OCI-LY3 (cell line): ENCODE data around the gene PPCDC.
"Not testable (repeated sequence)": the region's sequence is repeated elsewhere in the genome, so short reads cannot be mapped to it uniquely, and the experiment has no call there.

Experiments used
- H2AFZ ChIP-seq: fragments of 200-600, 300-600 bp; shearing (Covaris generic); 2 replicates; pipeline ENCODE4 v1.6.0; 2014; ENCODE audit warnings: antibody characterized with exemption, low read depth, low read length
- H3K27ac ChIP-seq: fragments of 200-600, 300-600 bp; sonication (generic); 2 replicates; pipeline ENCODE4 v1.5.1; 2014; ENCODE audit warnings: mild to moderate bottlenecking, low read length, moderate library complexity, mixed read lengths
- H3K27me3 ChIP-seq: fragments of 200-600, 300-600 bp; sonication (generic); 2 replicates; pipeline ENCODE4 v1.6.1; 2014; ENCODE audit warnings: low read depth, low read length, mixed read lengths
- H3K36me3 ChIP-seq: fragments of 200-600, 300-600 bp; sonication (generic); replicated peaks from 2 replicates; pipeline ENCODE3; 2014; ENCODE audit warnings: low read depth, low read length, mixed read lengths
- H3K4me1 ChIP-seq: fragments of 300-600, 200-600 bp; sonication (generic); 2 replicates; pipeline ENCODE4 v1.6.1; 2014; ENCODE audit warnings: low read length, mixed read lengths
- H3K4me2 ChIP-seq: fragments of 200-600, 300-600 bp; sonication (generic); 2 replicates; pipeline ENCODE4 v1.6.1; 2014; ENCODE audit warnings: low read length, mixed read lengths
- H3K4me3 ChIP-seq: fragments of 300-600, 200-600 bp; sonication (generic); 2 replicates; pipeline ENCODE4 v1.5.1; 2014; ENCODE audit warnings: antibody characterized with exemption, mild to moderate bottlenecking, low read length, moderate library complexity
- H3K79me2 ChIP-seq: fragments of 300-600, 200-600 bp; shearing (Covaris generic); 2 replicates; pipeline ENCODE4 v1.6.1; 2014; ENCODE audit warnings: mild to moderate bottlenecking, low read length, mixed read lengths
- H3K9ac ChIP-seq: fragments of 300-600, 200-600 bp; shearing (Covaris generic); 2 replicates; pipeline ENCODE4 v1.6.0; 2014; ENCODE audit warnings: mild to moderate bottlenecking, low read length, moderate library complexity
- H3K9me3 ChIP-seq: fragments of 200-600, 300-600 bp; shearing (Covaris generic); 2 replicates; pipeline ENCODE4 v1.6.1; 2014; ENCODE audit warnings: low read length, mixed read lengths; ENCODE audit not compliant: insufficient read depth
- H4K20me1 ChIP-seq: fragments of 200-600, 300-600 bp; sonication (generic); 2 replicates; pipeline ENCODE4 v1.6.1; 2016; ENCODE audit warnings: low read length, mixed read lengths; ENCODE audit not compliant: insufficient read depth
- CTCF ChIP-seq: fragments of 200-600, 300-600 bp; sonication (generic); IDR thresholded peaks from 2 replicates; pipeline ENCODE4 v1.5.1; 2014; ENCODE audit warnings: antibody characterized with exemption, low read length, low read depth
- EZH2phosphoT487 ChIP-seq: fragments of 200-600 bp; shearing (Covaris generic); IDR thresholded peaks from 2 replicates; pipeline ENCODE4 v1.6.1; 2018; ENCODE audit warnings: antibody characterized with exemption, mixed run types, low read depth

Gene PPCDC

GRCh38 chr15:75076277-75076676 lies 52.9 kb downstream of the PPCDC start:
- no peak overlapping the region for H3K4me3 ChIP-seq
- peaks cover 56% of the 10 kb centered on the region for H3K27me3 ChIP-seq
- H3K79me2 ChIP-seq = no peaks in the 10 kb centered on the region
- peaks cover 10% of the 10 kb centered on the region for H3K4me1 ChIP-seq
- H2AFZ ChIP-seq = no peak overlapping the region
- H4K20me1 ChIP-seq = no peaks in the 10 kb centered on the region
- no peak overlapping the region for H3K27ac ChIP-seq
- H3K9me3 ChIP-seq = peaks cover 18% of the 10 kb centered on the region; the same call in 1 of the 2 replicates
- H3K4me2 ChIP-seq = no peak overlapping the region
- TF ChIP-seq EZH2phosphoT487 (no peak), CTCF (no peak)
- H3K9ac ChIP-seq = no peak overlapping the region
- H3K36me3 ChIP-seq = peaks cover 4% of the 10 kb centered on the region

DNA sequence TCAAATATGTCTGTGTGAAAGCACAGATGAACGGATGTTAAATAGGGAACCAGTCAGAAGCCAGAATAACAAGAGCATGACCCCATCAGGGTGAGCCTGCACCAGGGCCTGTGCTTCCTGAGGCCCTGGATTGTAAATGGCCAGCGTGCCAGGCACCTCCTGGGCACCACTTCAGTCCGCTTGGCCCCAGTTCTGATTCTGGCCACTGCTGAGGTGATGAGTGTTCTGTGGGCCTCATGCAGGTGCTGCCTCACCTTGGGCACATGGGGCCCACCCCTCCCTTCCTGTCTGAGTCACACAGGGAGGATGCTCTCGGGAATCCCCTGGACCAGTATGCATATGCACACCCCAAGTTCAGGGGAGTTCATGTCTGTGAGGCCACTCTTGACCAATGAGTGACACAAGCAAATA lies 54.2 kb downstream of the PPCDC start:
- not testable (repeated sequence) for H3K79me2 ChIP-seq, H3K36me3 ChIP-seq, H3K4me3 ChIP-seq, H3K9ac ChIP-seq, H3K4me2 ChIP-seq, H2AFZ ChIP-seq, H3K27ac ChIP-seq, H4K20me1 ChIP-seq, H3K4me1 ChIP-seq
- peaks cover 53% of the 10 kb centered on the region for H3K27me3 ChIP-seq
- H3K9me3 ChIP-seq = peaks cover 18% of the 10 kb centered on the region; the same call in 1 of the 2 replicates

DNA sequence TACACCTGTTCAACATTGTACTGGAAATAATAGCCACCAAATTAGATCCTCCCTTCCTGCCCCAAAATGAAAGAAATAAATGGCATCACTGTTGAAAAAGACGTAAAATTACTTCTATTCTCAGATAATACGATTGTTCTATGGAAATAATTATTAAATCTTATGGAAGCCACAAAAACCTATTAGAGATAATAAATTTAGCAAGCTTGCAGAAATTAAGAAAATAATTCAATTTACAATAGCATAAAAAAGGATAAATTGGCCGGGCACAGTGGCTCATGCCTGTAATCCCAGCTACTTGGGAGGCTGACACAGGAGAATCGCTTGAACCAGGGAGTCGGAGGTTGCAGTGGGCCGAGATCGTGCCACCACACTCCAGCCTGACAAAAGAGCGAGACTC lies 57.8 kb downstream of the PPCDC start:
- no peak overlapping the region for H3K27ac ChIP-seq
- TF ChIP-seq EZH2phosphoT487 = no peak
- TF ChIP-seq CTCF = no peak

GRCh38 chr15:75082689-75083088 lies 59.3 kb downstream of the PPCDC start:
- Histone ChIP-seq H3K27me3 (peaks cover 57% of the 10 kb centered on the region), H3K9me3 (no peaks in the 10 kb centered on the region), H3K9ac (no peak overlapping the region), H3K79me2 (no peaks in the 10 kb centered on the region), H3K4me1 (peaks cover 2% of the 10 kb centered on the region), H3K4me2 (no peak overlapping the region), H2AFZ (no peak overlapping the region), H3K4me3 (no peak overlapping the region), H4K20me1 (no peaks in the 10 kb centered on the region), H3K36me3 (no peaks in the 10 kb centered on the region), H3K27ac (no peak overlapping the region)
- TF ChIP-seq CTCF = no peak
- TF ChIP-seq EZH2phosphoT487 = no peak

More for the DNA sequence above, 57.8 kb downstream of the PPCDC start:
- Histone ChIP-seq H3K27me3 (peaks cover 48% of the 10 kb centered on the region), H3K4me1 (peaks cover 10% of the 10 kb centered on the region), H4K20me1 (no peaks in the 10 kb centered on the region), H3K79me2 (no peaks in the 10 kb centered on the region), H2AFZ (no peak overlapping the region), H3K36me3 (no peaks in the 10 kb centered on the region), H3K9me3 (peaks cover 10% of the 10 kb centered on the region; the same call in 1 of the 2 replicates), H3K9ac (no peak overlapping the region), H3K4me2 (no peak overlapping the region), H3K4me3 (no peak overlapping the region)

- not testable (repeated sequence) for H2AFZ ChIP-seq, H3K79me2 ChIP-seq, H3K4me2 ChIP-seq, H3K4me3 ChIP-seq, H3K4me1 ChIP-seq, H4K20me1 ChIP-seq, H3K36me3 ChIP-seq, H3K27ac ChIP-seq, H3K9me3 ChIP-seq, H3K9ac ChIP-seq
- peaks cover 55% of the 10 kb centered on the region for H3K27me3 ChIP-seq
These were observed 62.3 kb downstream of the PPCDC start for GRCh38 chr15:75085708-75086107.
